ENCODE results near the gene ABHD14A.
A peak's percentile ranks its signal among the peaks of the same experiment; 100 is the strongest.
"Not testable (repeated sequence)": the region's sequence is repeated elsewhere in the genome, so short reads cannot be mapped to it uniquely, and the experiment has no call there.

The ABHD14A gene

DNA sequence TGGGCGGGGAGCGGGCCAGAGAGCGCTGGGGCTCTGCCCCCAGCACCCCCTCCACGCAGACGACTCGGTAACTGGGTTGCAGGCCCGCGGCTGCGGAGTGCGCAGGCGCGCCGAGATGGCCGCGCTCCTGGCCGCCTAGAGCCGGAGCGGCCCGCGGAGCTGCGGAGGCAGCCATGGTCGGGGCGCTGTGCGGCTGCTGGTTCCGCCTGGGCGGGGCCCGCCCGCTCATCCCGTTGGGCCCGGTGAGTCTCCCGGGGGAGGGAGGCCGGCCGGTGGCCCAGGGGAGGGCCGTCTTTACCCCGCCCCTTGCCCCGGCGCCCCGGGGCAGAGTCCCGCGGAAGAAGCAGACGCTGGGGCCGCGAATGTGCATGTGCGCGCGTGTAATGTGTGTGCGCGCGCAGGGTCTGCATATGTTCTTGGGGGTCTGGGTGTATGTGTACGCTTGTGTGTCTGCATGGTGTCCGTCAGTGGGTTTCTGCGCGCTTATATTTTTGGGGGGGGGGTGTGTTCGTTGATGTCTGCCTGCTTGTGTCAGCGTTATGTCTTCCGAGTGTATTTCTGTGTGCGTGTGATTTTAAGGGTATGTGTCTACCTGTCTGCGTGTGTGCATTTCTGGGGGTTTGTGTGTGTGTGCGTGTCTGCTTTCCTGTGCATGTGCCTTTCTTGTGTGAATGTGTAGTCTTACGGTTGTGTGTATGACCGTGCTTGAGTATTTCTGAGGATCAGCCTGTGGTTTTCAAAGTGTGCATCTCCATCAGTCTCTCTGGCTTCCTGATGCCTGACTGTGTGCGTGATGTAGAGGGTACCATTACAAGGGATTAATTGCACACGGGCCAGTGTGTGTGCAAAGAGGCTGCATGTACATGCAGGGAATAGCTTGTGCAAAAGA lies at the start of gene ABHD14A:
Gene ABHD14A, plus strand, starts transcription at position 102 of the 889 bp plus-strand sequence. Its CDS starts 72 bp downstream, at position 174.
- TF ChIP-seq, protein P1, sequence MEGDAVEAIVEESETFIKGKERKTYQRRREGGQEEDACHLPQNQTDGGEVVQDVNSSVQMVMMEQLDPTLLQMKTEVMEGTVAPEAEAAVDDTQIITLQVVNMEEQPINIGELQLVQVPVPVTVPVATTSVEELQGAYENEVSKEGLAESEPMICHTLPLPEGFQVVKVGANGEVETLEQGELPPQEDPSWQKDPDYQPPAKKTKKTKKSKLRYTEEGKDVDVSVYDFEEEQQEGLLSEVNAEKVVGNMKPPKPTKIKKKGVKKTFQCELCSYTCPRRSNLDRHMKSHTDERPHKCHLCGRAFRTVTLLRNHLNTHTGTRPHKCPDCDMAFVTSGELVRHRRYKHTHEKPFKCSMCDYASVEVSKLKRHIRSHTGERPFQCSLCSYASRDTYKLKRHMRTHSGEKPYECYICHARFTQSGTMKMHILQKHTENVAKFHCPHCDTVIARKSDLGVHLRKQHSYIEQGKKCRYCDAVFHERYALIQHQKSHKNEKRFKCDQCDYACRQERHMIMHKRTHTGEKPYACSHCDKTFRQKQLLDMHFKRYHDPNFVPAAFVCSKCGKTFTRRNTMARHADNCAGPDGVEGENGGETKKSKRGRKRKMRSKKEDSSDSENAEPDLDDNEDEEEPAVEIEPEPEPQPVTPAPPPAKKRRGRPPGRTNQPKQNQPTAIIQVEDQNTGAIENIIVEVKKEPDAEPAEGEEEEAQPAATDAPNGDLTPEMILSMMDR (IDR thresholded peaks at IDR 0.05; ENCODE audit: low read depth, low read length, missing control alignments) = no peak
- H3K4me3 ChIP-seq (ENCODE audit: low read depth, low read length) = peak within 1 kb of the TSS; percentile 74
- no peak for DNase-seq (ENCODE audit: low read depth)
- in situ Hi-C loops (cut with HindIII; ENCODE audit: low sequenced_read_pairs) = no loop called here

DNA sequence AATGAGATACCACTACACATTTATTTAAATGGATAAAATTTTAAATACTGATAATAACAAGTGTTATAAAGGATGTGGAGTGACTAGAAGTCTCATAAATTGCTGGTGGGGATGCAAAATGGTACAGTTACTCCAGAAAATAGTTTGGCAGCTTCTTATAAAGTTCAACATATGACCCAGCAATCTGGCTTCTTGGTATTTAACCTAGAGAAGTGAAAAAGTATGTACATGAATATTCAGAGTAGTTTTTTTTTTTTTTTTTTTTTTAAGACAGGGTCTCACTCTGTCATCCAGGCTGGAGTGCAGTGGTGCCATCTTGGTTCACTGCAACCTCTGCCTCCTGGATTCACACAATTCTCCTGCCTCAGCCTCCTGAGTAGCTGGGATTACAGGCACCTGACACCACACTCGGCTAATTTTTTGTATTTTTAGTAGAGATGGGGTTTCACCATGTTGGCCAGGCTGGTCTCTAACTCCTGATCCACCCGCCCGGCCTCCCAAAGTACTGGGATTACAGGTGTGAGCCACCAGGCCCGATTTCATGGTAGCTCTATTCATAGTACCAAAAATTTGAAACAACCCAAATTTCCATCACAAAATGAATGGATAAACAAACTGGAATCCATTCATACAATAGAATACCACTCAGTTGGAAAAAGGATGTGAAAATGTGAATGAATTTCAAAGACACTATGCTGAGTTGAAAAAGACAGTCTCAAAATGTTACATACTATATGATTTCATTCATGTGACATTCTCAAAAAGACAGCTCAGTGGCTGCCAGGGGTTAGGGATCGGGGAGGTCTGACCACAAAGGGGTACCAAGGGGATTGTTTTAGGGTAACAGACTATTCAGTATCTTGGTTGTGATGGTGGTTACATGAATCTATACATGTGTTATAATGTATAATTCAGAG lies 47.5 kb upstream of the ABHD14A start:
- DNase-seq (ENCODE audit: low read depth) = no peak
- H3K4me3 ChIP-seq (ENCODE audit: low read depth, low read length) = no peak overlapping the region
- in situ Hi-C loops (cut with HindIII; ENCODE audit: low sequenced_read_pairs) = no loop called here
- TF ChIP-seq, protein P1 (IDR thresholded peaks at IDR 0.05; ENCODE audit: low read depth, low read length, missing control alignments) = no peak

DNA sequence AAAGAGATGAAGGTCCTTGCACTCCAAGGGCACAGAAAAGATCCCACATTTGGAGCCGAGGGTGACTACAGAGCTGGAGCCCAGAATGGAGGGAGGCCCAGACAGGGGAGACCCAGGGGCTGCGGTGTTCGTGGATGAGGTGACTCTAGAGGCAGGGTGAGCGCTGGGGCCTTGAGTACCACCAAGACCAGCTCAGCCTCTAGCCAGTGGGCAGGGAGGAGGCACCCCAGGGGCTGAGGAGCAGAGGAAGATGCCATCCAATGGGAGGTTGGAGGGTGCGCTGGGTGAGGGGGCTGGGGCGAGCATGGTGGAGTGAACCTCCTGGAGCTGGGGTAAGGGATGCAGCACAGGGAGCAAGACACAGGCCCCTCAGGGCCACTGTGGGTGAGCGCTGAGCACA lies 46.4 kb upstream of the ABHD14A start:
- DNase-seq (ENCODE audit: low read depth) = no peak
- in situ Hi-C loops (cut with HindIII; ENCODE audit: low sequenced_read_pairs) = no loop called here
- H3K4me3 ChIP-seq (ENCODE audit: low read depth, low read length) = no peak overlapping the region
- TF ChIP-seq, protein P1 (IDR thresholded peaks at IDR 0.05; ENCODE audit: low read depth, low read length, missing control alignments) = no peak

DNA sequence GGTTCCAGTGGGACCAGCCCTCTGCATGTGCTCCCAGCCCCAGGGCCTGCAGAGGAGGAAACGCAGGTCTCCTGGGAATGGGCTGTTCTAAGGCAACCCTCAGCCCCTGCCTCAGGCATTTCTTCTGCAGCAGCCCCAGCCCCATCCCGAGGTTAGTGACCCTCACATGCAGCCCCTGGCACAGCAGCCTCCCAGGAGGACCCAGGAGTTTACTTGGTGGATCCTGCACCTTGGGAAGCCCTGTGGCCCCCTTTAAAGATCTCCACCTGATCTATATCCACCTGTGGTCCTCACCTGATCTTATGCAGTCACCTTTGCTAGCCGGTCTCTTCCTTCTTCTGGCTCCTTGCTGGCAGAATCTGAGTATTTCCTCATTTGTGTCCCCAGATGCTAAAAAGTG lies 45.9 kb upstream of the ABHD14A start:
- in situ Hi-C loops (cut with HindIII; ENCODE audit: low sequenced_read_pairs) = not testable (repeated sequence)

DNA sequence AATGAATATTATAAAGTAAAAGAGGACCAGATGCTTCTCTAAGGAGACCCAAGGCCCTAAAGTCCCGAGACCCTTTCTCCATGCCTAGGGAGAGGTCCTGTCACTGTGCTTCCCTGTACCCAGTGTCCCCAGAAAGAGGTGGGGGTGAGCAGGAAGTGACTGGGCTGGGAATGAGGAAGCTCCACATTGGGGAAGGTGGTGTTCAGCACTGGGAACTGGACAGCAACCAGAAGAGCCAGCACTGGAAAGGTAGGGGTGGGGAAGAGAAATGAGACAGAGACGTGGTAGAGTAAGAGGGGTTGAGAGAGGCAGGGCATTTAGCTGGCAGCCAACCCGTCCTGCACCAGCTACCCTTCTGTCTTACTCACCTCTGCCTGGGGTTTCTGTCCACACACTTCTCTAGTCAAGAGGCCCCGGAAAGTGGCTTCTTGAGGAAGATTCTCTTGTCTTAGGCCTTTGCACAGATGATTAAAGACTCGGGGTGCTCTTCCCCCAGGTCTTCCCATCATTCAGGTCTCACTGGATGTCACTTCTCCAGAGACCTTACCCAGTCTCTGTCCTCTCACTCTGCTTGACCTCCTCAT lies 45.4 kb upstream of the ABHD14A start:
- no peak for DNase-seq (ENCODE audit: low read depth)
- in situ Hi-C loops (cut with HindIII; ENCODE audit: low sequenced_read_pairs) = no loop called here
- TF ChIP-seq, protein P1 (IDR thresholded peaks at IDR 0.05; ENCODE audit: low read depth, low read length, missing control alignments) = no peak
- H3K4me3 ChIP-seq (ENCODE audit: low read depth, low read length) = no peak overlapping the region

More for the DNA sequence above, 45.9 kb upstream of the ABHD14A start:
- H3K4me3 ChIP-seq (ENCODE audit: low read depth, low read length); DNase-seq (ENCODE audit: low read depth): not testable (repeated sequence)

DNA sequence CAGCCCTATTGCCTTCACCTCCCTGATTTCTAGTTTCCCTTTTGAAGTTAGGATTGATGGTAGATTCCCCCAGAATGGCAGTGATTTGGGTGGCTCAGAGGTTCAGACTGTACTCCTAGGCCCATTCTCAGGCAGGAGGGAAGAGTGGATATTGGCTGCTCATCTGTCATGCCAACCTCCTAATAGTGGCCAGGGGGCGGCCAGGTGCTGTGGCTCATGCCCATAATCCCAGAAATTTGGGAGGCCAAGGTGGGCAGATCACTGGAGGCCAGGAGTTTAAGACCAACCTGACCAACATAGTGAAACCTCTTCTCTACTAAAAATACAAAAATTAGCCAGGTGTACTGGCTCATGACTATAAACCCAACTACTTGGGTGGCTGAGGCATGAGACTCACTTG lies 44.4 kb upstream of the ABHD14A start:
- in situ Hi-C loops (cut with HindIII; ENCODE audit: low sequenced_read_pairs) = no loop called here
- TF ChIP-seq, protein P1 (IDR thresholded peaks at IDR 0.05; ENCODE audit: low read depth, low read length, missing control alignments) = no peak
- no peak for DNase-seq (ENCODE audit: low read depth)
- H3K4me3 ChIP-seq (ENCODE audit: low read depth, low read length) = no peak overlapping the region

Data from astrocyte of the cerebellum (primary cell).